GM15510 (cell line): ENCODE data around the gene WBP2NL.

ENCODE experiments used
- POLR2A ChIP-seq: IDR thresholded peaks from 3 replicates; pipeline ENCODE4 v1.6.1; 2011; ENCODE audit warnings: borderline replicate concordance; ENCODE audit not compliant: insufficient read length; ENCODE audit errors: extremely low read depth

The WBP2NL gene

DNA sequence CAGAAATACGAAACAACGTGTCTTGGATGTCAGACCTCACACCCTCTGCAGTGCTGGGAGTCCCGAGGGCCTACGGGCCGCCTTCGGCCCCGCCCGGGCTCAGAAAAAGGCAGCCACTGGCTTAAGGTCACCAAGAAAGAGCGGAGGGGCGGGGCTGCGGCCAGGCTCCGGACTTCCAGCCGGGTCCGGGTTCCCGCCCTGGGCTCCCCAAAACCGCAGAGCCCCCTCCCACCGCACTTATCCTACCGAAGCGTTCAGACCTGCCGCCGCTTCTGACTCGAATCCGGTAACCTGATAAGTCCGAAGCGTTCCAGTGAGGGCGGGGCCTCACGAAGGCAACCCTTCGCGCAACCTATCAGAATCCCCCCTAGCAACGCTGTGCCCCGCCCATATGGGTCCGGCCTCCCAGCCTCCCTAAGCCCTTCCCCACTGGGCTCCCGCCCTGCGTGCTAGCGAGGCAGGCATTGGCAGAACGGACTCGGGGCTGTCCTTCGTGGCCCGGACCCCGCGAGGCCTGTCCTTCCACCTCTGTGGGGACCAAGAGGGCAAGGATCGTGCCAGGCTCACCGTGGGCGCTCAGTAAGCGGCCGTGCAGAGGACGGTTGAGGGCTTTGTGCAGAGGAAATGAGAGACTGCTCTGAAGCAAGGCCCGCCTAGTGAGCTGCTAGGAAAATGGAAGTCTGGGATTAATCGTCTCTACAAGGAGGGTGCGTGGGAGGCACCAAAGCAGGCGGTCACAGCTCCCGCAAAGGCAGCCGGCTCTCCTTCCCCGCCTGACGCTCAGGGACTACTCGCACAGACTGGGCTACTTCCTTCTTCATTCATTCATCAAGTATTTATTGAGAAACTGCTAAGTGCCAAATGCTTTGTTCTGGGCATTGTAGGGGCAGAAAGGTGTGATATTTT lies 72.2 kb downstream of the WBP2NL start, which contains the start of gene NAGA:
Gene NAGA, minus strand, starts transcription at position 296 of the 906 bp plus-strand sequence. CDS start 515 bp downstream, outside the sequence.
- peak; percentile 72 for TF ChIP-seq POLR2A

DNA sequence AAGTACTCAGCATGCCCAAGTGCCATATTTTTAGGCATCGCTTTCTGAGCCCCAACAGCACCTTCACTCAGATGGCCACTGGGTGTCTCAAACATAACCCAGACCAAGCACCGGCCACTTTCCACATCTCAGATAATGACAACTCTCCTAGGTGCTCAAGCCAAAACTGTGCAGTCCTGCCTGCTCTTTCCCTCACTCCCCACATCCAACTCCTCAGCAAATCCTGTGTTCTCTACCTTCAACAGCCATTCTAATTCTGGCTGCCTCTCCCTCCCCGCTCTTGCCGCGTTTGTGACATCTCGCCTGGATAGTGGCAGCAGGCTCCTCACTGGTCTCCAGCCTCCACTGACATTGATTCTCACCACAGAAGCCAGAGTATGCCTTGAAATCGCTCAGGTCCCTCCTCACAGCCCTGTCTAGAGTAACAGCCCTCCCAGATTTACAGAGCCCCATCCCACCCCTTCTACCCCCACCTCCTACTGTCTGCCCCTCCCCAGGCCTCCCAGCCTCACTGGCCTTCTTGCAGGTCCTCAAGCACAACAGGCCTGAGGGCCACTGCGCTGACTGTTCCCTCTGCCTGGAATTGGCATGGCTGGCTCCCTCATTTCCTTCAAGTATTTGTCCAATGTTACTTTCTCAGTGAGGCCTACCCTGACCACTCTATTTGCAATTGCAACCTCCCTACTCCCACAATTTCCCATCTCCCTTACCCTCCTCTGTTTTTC lies 74.2 kb downstream of the WBP2NL start:
- TF ChIP-seq POLR2A, result no peak

DNA sequence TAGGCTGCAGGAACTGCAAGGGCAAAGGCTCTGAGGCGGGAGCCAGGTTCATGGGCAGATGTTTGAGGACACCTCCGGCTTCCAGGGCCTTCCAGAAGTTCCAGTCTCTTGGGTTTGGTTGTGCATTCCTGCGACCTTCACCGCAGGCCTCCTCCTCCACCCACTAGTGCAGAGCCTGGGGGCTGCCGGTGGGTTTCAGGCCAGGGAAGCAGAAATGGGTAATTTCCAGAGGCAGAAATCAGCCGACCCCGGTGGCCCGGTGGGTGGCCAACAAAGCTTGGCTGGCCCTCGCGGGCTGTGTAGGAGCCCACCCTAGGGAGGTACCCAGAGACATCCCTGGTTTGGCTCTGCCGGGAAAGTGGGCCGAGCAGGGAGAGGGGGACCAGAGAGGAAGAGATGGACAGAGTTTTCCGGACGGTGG lies 75.0 kb downstream of the WBP2NL start:
- TF ChIP-seq POLR2A, result no peak

DNA sequence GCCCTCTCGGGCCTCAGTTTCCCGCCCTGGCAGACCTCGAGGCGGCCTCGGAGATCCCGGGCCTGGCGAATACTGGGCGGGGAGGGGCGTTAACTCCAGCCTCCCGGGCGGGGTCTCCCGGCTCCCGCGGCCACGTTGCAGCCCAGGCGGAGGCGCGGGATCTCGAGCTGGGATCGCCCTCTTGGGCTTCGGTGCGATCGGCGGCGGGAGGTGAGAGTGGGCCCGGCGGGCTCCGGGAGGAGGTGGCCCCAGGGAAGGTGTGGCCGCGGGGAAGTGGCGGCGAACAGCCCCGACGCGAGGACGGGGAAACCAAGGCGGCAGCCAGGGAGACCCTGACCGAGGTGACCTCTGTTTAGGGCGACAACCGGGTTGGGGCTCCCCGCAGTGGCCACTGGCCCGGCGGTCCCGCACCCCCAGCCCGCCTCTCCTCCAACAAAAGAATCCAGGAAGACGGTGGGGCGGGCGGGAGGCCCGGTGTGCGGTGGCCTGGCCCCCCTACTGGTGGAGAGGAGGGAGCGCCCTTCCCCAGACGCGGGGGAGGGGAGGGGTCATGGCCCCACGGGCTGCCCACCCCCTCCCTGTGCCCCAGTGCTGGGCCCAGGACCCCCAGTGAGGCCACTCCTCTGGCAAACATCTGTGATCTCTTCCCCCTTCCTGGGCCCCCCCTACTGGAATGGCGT lies 75.7 kb downstream of the WBP2NL start, which contains the start of gene PHETA2:
Gene PHETA2, plus strand, starts transcription at position 117 of the 680 bp plus-strand sequence. CDS start 3,046 bp downstream, outside the sequence.
- TF ChIP-seq POLR2A, result peak; percentile 30

DNA sequence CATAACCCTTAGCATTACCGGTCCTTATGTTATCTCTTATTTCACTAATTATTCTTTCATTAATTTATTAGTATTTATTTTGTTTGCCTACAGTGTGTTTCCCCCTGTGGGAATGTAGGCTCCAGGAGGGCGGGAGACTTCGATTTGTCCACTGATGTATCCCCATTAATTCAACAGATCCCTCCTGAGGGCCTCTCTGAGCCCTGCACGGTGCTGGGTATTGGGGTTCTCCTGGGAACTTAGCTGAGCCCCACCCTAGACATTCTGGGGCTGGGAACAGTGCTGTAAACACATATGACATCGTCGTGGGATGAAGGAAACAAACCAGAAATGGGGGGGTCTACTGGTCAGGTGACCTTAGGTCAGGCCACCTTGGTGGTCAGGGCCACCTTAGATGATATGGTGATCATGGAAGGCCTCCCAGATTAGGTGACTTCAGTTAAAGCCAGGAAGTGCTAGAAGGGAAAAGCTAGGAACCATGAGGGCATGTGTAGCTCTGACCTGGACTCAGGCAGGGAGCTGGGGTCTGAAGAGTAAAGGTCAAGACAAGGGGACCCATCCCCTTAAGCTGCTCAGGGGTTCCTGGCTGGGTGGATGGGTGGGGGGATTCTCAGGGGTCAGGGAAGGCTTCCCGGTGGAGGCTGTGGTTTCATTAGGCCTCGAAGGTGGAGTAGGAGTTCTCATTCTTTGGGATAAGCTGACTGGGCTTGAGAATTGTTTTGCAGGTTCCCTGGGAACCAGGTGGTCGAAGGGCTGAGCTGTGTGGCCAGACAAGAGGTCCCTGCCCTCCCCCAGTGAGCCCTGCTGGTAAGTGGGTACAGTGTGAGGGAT lies 76.5 kb downstream of the WBP2NL start:
- TF ChIP-seq POLR2A, result no peak

DNA sequence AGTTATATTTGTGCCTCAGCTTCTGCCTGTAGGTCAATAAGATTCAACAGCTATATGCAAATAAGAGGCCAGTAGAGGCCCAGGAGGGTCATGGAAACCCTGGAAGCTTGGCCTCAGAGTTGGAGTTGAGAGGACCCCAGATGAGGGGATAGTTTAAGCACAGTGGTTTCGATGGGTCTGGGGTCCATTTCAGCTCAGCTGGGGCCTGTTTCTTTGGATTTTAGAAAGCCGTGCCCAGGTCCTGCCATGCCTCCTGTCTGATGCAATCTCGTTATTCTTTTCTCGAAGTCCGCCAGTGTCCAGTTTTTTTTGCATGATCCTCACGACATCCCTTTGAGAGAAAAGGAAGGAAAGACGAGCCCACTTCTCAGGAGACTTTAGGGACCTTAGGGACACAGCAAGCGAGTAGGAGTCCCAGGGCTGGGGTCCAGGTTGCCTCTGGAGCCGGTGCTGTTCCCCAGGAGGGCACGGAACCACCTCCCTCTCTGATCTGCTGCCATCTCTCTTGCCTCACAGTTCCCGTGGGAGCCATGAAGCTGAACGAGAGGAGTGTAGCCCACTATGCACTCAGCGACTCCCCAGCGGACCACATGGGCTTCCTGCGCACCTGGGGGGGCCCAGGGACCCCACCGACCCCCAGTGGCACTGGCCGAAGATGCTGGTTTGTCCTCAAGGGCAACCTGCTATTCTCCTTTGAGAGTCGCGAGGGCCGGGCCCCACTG lies 78.3 kb downstream of the WBP2NL start:
- no peak for TF ChIP-seq POLR2A

DNA sequence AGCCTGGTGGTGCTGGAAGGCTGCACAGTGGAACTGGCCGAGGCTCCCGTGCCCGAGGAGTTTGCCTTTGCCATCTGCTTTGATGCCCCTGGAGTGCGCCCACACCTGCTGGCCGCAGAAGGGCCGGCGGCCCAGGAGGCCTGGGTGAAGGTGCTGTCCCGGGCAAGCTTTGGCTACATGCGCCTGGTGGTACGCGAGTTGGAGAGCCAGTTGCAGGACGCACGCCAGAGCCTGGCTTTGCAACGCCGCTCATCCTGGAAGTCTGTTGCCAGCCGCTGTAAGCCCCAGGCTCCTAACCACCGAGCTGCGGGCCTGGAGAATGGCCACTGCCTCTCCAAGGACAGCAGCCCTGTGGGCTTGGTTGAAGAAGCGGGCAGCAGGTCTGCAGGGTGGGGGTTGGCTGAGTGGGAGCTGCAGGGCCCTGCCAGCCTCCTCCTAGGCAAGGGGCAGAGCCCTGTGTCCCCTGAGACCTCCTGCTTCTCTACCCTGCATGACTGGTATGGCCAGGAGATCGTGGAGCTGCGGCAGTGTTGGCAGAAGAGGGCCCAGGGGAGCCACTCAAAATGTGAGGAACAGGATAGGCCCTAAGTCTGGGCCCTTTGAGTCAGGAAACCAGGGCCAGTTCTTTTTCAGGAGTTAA lies 79.0 kb downstream of the WBP2NL start:
- no peak for TF ChIP-seq POLR2A
